Subcutaneous adipose tissue (tissue), 4 donors: ENCODE measurements around the gene GALNT8. TPM values are rescaled to one million over a fixed set of nuclear protein-coding genes. Genes with fewer than 3 reads are reported as not detected.

Experiments
- CTCF ChIP-seq: fragments of 450-650 bp; IDR thresholded peaks from one replicate; pipeline ENCODE4 v1.5.1; 2016; ENCODE audit warnings: low read depth, mild to moderate bottlenecking, control low read depth, antibody characterized with exemption, moderate library complexity
- total RNA-seq, 4 donors: library from RNA; depleted of rRNA; stranded (reverse); fragments of >200 nt; gene quantifications; one replicate each; pipeline ENCODE4 v1.1.0, GENCODE V29; 2016

The GALNT8 gene
- total RNA-seq, 4 donors from 2014 or later, result 0.33 to 3.3 (median 1.3) TPM

DNA sequence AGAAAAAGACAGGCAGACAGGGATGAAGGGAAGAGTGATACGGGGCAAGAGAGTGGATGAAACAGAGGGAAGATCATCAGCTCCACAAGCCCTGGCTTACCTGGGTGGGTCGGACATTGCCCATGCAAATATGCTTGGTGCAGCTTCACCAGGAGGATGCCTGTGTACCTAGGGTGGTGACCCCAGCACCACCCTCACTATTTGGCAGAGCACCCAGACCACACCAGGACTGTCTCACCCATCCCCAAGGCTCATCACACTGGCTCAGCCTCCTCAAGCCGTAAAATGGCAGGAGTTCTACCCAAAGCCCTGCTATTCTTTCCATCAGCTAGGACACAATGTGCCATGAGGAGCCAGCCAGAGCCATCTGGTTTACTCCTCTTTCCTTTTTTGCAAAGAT, 3.0 kb downstream of the GALNT8 start:
- no peak for TF ChIP-seq CTCF

- no peak for TF ChIP-seq CTCF
These were observed 4.9 kb downstream of the GALNT8 start for GRCh38 chr12:4725057-4725456.

GRCh38 chr12:4734625-4735340, 14.6 kb downstream of the GALNT8 start:
- TF ChIP-seq CTCF, result no peak

DNA sequence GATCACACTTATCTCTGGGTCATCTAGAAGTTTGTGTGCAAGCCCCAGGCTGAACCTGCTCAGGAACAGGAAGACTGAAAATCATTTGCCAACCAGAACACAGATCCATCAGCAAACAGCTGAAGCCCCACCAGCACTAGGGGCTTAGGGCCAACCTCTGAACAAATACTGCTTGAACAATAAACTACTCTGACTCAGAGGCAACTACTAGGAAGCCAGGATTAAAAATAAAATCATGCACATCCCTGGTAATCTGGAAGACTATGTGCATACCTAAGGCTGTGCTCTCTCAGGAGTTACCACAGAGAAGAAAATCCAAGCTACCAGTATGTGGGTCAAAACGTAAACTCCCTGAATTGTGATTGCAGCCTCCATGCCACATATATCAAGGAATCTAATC, 15.9 kb downstream of the GALNT8 start:
- TF ChIP-seq CTCF, result no peak

GRCh38 chr12:4738541-4738940, 18.3 kb downstream of the GALNT8 start:
- no peak for TF ChIP-seq CTCF

GRCh38 chr12:4742416-4742970, 22.3 kb downstream of the GALNT8 start:
- no peak for TF ChIP-seq CTCF

DNA sequence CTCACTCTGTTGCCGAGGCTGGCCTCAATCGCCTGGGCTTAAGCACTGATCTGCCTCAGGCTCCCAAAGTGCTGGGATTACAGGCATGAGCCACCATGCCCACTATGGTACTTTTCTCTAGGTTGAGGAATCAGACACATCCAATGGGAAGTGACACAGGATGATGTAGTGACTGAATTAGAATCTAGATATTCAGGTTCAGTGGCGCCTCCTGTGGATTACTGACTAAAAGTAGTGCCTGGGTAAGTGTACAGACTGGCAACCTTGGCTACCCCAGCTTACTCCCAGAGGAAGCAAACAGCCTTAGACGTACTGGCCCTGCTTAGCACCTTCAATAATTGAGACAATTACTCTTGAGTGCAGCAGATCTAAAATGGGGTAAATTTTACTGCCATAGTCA, 22.8 kb downstream of the GALNT8 start:
- no peak for TF ChIP-seq CTCF
